Endothelial cell (in vitro differentiated cells): ENCODE data around the gene MAP3K8. TPM values are rescaled to one million over a fixed set of nuclear protein-coding genes. Genes with fewer than 3 reads are reported as not detected.
A peak's percentile ranks its signal among the peaks of the same experiment; 100 is the strongest.
"Not testable (repeated sequence)": the region's sequence is repeated elsewhere in the genome, so short reads cannot be mapped to it uniquely, and the experiment has no call there.

Experiments
- DNase-seq: peaks from one replicate; pipeline ENCODE4 v3.0.0; 2021; ENCODE audit warnings: low spot score
- H3K27ac Mint-ChIP-seq: one replicate; pipeline ENCODE4 v1.8.0; 2021; ENCODE audit warnings: mixed read lengths, inconsistent platforms; ENCODE audit not compliant: unreplicated experiment
- H3K27me3 Mint-ChIP-seq: one replicate; pipeline ENCODE4 v1.8.0; 2021; ENCODE audit warnings: mild to moderate bottlenecking, moderate library complexity, mixed read lengths, inconsistent platforms; ENCODE audit not compliant: unreplicated experiment
- H3K36me3 Mint-ChIP-seq: one replicate; pipeline ENCODE4 v1.8.0; 2021; ENCODE audit warnings: mild to moderate bottlenecking, low read depth, mixed read lengths, inconsistent platforms; ENCODE audit not compliant: unreplicated experiment
- H3K4me1 Mint-ChIP-seq: one replicate; pipeline ENCODE4 v1.8.0; 2021; ENCODE audit warnings: mild to moderate bottlenecking, mixed read lengths, inconsistent platforms; ENCODE audit not compliant: unreplicated experiment
- H3K4me3 Mint-ChIP-seq: one replicate; pipeline ENCODE4 v1.8.0; 2021; ENCODE audit warnings: mild to moderate bottlenecking, mixed read lengths, inconsistent platforms; ENCODE audit not compliant: unreplicated experiment
- H3K9me3 Mint-ChIP-seq: one replicate; pipeline ENCODE4 v1.8.0; 2021; ENCODE audit warnings: mixed read lengths, inconsistent platforms; ENCODE audit not compliant: unreplicated experiment
- CTCF ChIP-seq: fragments of 200-600 bp; sonication (generic); IDR thresholded peaks from one replicate; pipeline ENCODE4 v1.5.0; 2021; ENCODE audit warnings: antibody characterized with exemption; ENCODE audit not compliant: unreplicated experiment
- total RNA-seq: library from RNA; stranded (reverse); fragmentation: NEBNext Ultra II Directional; extraction: Animal tissue kit (Norgen Biotek cat#: 25700); gene quantifications from one replicate; pipeline ENCODE4 v1.2.1, GENCODE V29; 2021; ENCODE audit not compliant: unreplicated experiment

The MAP3K8 gene
- total RNA-seq, 1 donor from 2014 or later = 6.2 TPM

GRCh38 chr10:30433306-30433729 lies 666 bp upstream of the MAP3K8 start:
- H3K36me3 Mint-ChIP-seq = no peaks in the 10 kb centered on the region
- peaks cover 7% of the 10 kb centered on the region for H3K27me3 Mint-ChIP-seq
- peaks cover 17% of the 10 kb centered on the region for H3K4me1 Mint-ChIP-seq
- H3K9me3 Mint-ChIP-seq = no peaks in the 10 kb centered on the region
- no peak for TF ChIP-seq CTCF
- peak overlapping the region; percentile 92 for H3K4me3 Mint-ChIP-seq
- DNase-seq = peak; percentile 67
- peak overlapping the region; percentile 90 for H3K27ac Mint-ChIP-seq

DNA sequence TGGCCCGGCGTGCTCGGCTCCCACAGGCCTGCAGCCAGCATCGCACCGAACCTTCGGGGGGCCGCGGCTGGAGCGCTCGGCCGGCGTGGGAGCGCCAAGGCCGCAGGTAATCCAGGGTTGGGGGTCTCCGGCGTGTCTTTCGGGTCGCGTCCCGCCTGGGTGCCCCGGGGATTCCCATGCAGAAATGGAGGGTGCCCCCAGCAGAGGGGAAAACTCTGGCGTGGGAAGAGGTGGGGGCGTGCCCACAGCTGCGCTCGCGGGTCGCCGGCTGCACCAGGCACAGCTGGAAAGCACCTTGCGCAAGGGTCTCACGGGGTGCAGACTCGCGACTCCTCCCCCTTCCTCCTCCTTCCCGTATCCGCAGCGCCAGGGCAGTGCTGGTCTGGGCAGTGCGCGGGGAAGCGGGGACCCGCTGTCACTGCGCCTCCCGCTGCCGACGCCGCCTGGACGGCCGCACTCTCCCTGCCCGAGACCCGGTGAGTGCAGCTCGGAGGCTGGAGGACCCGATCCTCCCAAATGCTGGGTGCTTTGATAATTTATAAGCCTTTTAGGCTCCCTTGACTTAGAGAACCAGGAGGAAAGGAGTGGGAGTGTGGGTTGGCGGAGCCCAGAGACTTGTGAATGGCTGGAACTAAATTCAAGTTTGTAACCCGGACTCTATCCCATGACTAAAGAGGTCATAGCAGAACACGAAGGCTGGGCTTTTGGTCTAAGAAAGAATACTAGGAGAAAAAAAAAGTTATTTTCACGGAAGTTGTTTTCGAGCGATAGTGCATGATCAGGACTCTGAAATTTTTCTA lies 489 bp downstream of the MAP3K8 start:
- DNase-seq = peak; percentile 66
- Mint-ChIP-seq H3K9me3 (no peaks in the 10 kb centered on the region), H3K36me3 (no peaks in the 10 kb centered on the region), H3K27ac (no peak overlapping the region), H3K27me3 (peaks cover 7% of the 10 kb centered on the region), H3K4me3 (peak overlapping the region; percentile 95), H3K4me1 (peaks cover 17% of the 10 kb centered on the region)
- TF ChIP-seq CTCF = no peak

DNA sequence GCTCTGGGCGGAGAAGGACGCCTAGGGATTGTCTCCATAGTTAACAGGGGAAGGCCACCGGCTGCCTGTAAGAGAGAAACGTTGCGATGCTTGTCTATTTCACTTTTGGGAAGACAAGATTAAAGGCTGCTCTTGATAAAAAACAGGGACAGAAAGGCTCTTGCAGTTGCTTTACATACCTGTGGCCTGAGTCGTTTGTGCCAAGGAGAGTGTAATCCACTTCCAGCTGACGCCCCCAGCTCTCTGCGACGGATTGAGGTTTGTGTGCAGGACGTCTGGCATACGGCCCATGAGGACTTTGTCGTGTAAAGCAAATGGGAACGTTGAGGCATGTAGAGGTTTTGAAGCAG lies 1.1 kb downstream of the MAP3K8 start:
- no peak for DNase-seq
- H3K27me3 Mint-ChIP-seq = peaks cover 7% of the 10 kb centered on the region
- TF ChIP-seq CTCF = no peak
- H3K4me1 Mint-ChIP-seq = peaks cover 17% of the 10 kb centered on the region
- peak overlapping the region; percentile 95 for H3K4me3 Mint-ChIP-seq
- H3K36me3 Mint-ChIP-seq = no peaks in the 10 kb centered on the region
- H3K9me3 Mint-ChIP-seq = no peaks in the 10 kb centered on the region
- H3K27ac Mint-ChIP-seq = no peak overlapping the region

GRCh38 chr10:30435499-30436167 lies 1.6 kb downstream of the MAP3K8 start:
- not testable (repeated sequence) for H3K27me3 Mint-ChIP-seq, H3K27ac Mint-ChIP-seq, DNase-seq, H3K36me3 Mint-ChIP-seq, H3K9me3 Mint-ChIP-seq
- Mint-ChIP-seq H3K4me3 (peak overlapping the region; percentile 95), H3K4me1 (peaks cover 17% of the 10 kb centered on the region)

DNA sequence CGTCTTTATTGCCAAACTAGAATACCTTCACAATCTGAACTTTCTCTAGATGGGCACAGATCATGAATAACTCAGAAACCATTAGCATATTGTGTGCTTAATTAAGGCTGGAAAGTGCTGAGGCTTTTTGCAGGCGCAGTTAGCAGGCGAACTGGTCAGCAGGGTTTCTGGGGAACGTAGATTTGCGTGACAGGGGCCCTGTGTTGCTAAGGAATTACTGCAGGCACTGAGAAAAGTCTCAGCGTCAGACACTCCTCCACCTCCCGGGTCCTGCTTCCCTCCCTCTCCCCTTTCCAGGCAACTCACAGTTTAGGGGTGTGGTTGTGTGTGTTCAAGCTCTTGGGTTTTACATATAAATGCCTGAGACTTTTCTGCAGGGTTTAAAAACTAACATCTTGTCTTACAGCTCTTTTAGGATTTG lies 2.2 kb downstream of the MAP3K8 start:
- no peak for TF ChIP-seq CTCF
- Mint-ChIP-seq H3K27ac (no peak overlapping the region), H3K36me3 (no peaks in the 10 kb centered on the region), H3K4me3 (peak overlapping the region; percentile 29), H3K9me3 (no peaks in the 10 kb centered on the region), H3K27me3 (peaks cover 7% of the 10 kb centered on the region), H3K4me1 (peaks cover 17% of the 10 kb centered on the region)
- DNase-seq = no peak
